Forelimb muscle (tissue), 1 donor: ENCODE results near the gene PTPRS. TPM values are rescaled to one million over a fixed set of nuclear protein-coding genes. Genes with fewer than 3 reads are reported as not detected.
"Not testable (repeated sequence)": the region's sequence is repeated elsewhere in the genome, so short reads cannot be mapped to it uniquely, and the experiment has no call there.

ENCODE experiments used
- DNase-seq: peaks from one replicate; pipeline ENCODE4 v3.0.0-alpha.2; 2013; ENCODE audit warnings: low read depth
- polyA plus RNA-seq: library from polyadenylated mRNA; unstranded; fragments of 120-200 nt; gene quantifications from one replicate; pipeline ENCODE4 v1.2.1, GENCODE V29; 2013; ENCODE audit not compliant: insufficient read length

The PTPRS gene
- polyA plus RNA-seq, 1 donor: 36.5 TPM

DNA sequence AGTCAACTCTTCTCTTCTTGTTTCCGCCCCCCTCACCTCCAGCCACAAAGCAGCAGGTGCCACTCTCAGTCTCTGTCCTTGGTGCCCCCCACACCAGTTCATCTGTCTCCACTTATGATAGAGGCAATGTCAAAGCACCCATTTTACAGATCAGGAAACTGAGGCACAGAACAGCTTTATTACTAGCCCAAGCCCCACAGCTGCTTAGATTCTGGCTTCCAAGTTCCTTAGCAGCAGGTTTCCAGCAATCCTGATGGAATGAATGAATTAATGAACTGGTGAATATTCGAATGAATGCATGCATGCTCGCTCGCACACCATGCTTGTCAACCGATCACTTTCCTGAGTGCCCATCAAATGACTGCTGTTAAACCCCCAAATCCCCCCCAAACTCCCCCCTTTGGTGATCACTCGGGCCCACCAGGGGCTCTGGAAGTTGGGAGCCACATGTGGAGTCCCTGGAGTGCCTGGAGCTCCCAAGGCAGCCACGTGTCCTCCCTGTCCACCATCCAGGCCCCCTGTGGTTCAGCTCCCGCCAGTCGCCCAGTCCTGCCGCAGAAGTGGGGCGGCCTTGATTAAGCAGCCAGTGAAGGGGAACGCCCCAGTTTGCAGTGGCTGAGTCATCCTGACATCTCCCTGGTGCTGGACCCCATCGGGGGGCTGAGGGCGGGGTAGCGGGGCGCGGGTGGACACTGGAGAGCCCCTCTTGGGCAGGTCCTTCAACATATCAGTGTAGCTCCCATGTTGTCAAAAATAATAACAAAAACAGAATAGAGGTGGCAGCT lies 6.8 kb downstream of the PTPRS start:
- DNase-seq: no peak

DNA sequence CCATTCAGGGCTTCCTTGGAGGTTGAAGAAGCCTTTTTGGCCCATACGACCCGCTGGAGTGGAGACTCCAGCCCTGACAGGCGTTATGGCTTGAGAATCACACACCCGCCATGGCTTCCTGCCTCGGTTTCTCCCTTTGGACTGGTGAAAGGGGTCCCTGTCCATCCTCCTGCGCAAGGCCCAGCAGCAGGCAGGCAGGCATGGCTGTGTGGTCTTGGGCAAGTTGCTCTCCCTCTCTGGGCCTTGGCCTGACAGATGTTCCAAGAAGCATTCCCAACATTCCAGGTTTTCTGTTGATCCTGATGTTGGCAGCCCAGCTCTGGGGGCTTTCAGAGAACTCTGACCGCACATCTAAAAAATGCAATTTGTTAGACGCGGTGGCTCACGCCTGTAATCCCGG lies 8.1 kb downstream of the PTPRS start:
- no peak for DNase-seq

DNA sequence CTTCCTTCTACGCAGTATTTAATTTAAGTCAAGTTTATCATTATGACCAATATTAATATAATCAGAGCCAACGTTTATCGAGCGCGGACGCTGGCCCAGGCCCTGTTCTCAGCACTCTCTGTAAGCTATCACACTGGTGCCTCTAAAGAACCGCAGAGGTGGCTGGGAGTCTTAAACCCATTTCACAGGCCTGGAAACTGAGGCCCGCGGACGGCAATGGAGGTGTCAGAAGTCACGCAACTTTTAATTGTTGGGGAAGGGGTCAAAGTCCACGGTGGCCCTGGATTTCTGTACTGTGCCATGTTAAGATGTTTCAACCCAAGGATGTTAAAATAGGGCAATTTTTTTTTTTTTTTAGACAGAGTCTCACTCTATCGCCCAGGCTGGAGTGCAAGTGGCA lies 8.8 kb downstream of the PTPRS start:
- DNase-seq: no peak

DNA sequence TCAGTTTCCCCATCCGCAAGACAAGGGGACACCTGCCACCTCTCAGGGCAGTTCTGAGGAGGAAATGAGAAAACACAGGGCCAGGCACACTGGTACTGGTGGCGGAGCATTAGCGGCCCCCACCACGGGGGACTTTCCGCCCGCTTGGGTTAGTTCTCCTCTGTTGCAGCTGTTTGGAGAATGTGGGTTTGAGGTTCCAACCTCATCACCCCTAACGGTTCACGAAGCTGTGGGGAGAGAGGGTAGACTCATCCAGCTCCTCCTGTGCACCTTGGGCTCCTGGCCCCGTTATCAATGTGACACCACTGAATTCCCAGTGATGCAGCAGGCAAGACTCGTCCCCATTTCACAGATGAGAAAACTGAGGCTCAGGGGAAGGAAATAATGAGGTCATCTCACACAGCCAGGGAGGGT lies 10.3 kb downstream of the PTPRS start:
- no peak for DNase-seq

DNA sequence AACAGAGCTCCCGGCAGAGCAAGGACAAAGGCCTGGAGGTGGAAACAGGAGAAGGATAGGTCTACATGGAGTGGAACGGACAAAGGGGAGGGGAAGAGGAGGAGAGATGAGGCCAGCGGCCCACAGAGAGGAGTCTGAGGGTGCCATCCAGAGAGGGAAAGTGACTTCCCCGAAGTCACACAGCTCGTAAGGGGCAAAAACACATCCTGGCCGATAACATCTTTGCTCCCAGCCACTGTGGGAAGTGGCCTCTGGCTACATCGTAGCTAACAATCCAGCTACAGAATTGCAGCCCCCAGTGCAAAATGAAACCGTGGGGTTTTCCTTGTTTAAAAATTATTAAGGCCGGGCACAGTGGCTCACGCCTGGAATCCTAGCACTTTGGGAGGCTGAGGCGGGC lies 11.5 kb downstream of the PTPRS start:
- no peak for DNase-seq

DNA sequence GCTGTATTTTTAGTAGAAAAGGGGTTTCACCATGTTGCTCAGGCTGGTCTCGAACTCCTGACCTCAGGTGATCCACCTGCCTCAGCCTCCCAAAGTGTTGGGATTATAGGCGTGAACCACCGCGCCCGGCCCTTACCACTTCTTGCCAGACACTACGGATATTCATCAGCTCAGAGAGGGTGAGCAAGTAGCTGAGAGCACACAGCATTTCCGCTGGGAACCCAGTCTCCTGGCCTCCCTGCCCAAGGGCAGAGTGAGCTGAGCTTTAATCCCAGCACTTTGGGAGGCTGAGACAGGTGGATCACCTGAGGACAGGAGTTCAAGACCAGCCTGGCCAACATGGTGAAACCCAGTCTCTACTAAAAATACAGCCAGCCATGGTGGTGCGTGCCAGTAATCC lies 12.2 kb downstream of the PTPRS start:
- DNase-seq: not testable (repeated sequence)

DNA sequence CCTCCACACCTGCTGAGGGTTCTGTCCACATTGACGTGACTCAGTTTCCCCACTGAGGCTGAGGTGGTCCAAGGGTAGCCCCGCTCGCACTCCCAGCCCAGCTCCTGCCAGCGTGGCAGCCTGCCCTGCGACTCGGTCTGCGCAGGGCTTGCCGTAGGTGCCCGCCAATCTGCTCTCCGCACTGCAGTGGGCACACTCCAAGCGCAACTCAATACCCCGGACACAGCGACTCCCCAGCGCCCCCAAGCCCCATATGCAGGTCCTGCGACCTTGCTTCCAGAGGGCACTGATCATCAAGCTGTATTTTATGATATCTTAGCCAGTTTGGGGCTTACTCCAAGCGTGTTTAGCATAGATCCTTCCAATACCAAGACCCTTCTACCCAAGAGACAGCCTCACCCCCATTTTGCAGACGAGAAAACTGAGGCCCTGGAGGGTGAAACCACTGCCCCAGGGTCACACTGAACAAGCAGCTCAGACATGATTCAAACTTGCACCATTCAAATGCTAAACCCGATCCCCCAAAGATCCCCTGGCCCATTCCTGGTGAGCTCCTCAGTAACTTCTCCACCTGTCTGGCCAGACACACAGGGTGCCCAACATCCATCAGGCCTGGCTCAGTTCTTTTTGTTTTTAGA lies 13.5 kb downstream of the PTPRS start:
- DNase-seq: no peak

DNA sequence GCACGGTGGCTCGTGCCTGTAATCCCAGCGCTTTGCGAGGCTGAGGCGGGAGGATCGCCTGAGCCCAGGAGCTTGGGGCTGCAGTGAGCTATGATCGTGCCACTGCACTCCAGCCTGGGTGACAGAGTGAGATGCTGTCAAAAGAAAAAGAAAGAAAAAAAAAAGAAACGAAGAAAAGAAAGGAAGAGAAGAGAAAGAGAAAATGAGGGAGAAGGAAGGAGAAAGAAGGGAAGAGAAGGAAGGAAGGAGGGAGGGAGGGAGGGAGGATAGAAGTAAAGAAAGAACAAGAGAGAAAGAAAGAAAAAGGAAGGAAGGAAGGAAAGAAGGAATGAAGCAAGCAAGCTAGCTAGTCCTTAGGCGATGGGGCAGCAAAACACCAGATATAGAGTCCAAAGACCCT lies 14.1 kb downstream of the PTPRS start:
- DNase-seq: no peak

DNA sequence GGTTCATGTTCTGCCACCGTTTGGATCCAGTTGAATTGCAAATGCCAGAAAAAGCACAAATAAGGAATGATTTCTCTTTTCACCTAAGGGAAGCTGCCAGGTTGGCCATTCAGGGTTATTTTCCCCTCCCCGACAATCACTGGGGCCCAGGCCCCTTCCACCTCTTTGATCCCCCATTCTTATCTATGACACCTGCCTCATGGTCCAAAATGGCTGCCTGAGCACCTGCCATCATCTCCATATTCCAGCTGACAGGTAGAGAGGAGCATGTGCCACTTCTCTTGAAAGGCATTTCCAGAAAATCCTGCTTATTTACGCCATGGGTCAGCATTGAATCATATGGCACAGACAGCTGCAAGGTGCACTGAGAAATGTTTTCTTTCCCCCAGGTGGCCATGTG lies 15.7 kb downstream of the PTPRS start:
- DNase-seq: no peak

DNA sequence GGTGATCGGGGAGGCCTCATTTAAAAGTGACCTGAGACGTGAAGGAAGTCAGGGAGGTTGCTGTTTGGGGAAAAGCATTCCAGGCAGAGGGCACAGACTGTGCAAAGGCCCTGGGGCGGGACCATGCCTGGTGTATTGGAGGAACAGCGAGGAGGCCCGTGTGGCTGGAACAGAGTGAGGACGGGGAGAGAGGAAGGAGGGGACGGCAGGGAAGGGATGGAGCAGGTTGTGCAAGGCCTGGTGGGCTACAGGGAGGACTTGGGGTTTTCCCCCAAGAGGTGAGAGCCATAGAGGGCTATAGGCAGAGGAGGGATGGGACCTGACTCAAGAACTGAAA lies 17.2 kb downstream of the PTPRS start:
- DNase-seq: no peak

DNA sequence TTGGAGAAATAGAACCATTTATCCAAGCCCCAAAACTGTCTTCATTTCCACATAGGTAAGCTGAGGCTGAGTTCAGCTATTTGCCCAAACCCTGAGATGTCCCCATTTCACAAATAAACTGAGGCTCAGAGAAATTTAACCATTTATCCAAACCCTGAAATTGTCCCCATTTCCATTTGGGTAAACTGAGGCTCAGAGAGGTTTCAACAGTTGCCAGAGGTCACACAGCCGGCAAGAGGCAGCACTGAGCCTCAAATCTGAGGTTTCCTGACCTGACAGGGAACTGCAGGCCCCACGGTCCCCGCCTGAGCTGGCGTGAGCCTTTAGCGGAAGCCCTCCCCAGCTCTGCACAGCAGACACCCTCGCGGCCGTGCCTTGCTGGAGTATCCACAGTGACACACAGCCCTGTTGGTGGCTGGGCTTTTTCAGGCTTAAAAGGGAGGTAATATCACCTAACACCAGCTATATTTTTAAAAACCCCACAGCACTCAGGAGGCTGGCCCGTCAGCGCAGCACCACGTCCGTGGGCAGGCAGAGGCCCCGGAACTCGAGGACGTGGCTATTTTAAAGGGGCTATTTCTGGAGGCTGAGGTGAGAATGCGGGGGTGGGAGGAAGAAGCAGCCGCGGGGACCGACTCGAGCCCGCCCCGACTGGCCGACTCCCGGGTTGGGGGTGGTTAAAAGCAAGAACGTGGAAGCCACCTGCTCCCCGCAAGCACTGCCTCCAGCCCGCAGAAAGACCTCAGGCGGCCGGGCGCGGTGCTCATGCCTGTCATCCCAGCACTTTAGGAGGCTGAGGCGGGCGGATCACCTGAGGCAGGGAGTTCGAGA lies 18.5 kb downstream of the PTPRS start:
- no peak for DNase-seq

DNA sequence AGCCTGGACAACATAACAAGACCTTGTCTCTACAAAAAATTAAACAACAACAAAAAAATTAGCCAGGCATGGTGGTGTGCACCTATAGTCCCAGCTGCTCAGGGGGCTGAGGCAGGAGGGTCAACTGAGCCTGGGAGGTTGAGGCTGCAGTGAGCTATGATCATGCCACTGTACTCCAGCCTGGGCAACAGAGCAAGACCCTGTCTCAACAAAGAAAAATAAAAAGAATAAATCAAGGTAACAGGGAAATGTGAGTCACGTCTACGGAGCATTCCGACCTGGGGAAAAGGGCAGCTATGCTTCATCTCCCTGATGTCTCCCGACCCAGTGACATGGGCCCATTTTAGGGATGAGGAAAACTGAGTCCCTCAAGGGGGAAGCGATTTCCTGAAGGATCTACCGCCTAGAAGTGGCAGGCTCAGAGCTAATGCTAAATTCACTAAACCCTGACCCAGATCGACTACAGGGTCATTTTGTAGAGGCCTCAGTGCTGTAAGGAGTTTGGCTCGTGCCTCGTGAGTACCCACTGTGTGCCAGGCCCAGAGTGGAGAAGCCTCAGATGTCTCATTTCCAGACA lies 19.5 kb downstream of the PTPRS start:
- DNase-seq: no peak

DNA sequence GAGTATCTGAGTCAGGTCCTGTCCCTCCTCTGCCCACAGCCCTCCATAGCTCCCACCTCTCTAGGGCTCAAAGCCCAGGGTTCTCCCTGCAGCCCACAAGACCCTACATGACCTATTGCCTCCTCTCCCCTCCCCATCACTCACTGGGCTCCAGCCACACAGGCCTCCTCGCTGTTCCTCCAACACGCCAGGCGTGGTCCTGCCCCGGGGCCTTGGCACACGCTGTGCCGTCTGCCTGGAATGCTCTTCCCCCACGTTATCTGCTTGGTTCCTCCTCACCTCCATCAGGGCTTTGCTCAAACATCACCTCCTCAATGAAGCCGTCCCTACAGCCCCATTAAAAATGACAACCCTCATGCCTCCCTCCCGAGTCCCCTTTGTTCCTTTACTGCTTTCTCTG lies 21.1 kb downstream of the PTPRS start:
- DNase-seq: no peak

DNA sequence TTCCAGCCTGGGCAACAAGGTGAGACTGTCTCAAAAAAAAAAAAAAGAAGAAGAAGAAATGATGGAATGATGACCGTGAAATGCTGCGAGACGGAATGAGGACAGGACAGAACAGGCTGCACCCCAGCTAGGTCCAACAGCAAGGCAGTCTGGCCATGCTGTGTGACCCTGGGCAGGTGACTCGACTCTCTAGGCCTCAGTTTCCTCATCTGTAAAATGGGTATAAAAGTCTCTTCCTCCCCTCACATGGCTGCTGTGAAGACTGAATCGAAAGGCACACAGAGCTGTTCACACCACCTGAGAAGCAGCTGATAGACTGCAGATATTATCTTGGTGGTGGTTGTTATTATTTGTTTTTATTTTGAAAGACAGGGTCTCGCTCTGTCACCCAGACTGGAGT lies 22.3 kb downstream of the PTPRS start:
- DNase-seq: no peak

DNA sequence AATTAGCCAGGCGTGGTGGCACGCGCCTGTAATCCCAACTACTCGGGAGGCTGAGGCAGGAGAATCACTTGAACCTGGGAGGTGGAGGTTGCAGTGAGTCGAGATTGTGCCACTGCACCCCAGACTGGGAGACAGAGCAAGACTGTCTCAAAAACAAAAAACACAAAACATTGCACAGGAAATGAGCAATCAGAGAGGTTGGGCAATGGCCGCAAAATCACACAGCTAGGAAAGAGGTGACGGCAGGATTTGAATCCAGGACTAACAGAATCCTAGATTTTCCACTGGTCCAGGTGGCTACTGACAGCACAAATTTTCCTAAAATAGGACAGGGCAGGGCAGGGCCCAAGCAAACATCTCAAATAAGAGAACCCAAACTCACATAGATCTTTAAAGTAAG lies 23.3 kb downstream of the PTPRS start:
- no peak for DNase-seq

DNA sequence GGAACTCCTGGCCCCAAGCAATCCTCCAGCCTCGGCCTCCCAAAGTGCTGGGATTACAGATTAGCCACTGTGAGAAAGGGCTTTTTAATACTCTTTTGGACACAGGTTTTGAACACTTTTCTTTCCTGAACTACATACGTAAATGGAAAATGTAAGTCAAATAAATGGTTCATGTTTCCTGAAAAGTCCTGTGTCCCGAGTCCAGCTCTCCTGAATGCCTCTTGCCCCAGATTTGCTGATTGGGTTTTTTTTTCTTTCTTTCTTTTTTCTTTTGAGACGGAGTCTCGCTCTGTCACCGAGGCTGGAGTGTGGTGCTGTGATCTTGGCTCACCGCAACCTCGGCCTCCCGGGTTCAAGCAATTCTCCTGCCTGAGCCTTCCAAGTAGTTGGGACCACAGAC lies 24.5 kb downstream of the PTPRS start:
- no peak for DNase-seq

DNA sequence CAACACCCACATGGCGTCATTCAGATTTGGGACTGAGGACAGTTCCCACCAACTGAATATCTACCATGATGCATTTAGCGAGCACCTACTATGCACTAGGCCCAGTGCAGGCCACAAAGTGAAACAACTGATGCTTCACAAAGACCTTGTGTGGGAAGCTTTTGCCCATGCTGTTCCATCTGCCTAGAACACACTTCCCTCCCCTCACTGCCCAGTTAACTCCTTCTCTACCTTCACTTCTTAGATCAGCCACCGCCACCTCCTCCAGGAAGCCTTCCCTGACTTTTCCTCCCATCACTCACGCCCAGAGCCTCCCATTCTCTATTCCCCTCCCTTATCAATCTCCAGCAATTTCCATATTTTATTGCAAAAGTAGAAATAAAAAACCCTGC lies 25.7 kb downstream of the PTPRS start:
- DNase-seq: no peak

DNA sequence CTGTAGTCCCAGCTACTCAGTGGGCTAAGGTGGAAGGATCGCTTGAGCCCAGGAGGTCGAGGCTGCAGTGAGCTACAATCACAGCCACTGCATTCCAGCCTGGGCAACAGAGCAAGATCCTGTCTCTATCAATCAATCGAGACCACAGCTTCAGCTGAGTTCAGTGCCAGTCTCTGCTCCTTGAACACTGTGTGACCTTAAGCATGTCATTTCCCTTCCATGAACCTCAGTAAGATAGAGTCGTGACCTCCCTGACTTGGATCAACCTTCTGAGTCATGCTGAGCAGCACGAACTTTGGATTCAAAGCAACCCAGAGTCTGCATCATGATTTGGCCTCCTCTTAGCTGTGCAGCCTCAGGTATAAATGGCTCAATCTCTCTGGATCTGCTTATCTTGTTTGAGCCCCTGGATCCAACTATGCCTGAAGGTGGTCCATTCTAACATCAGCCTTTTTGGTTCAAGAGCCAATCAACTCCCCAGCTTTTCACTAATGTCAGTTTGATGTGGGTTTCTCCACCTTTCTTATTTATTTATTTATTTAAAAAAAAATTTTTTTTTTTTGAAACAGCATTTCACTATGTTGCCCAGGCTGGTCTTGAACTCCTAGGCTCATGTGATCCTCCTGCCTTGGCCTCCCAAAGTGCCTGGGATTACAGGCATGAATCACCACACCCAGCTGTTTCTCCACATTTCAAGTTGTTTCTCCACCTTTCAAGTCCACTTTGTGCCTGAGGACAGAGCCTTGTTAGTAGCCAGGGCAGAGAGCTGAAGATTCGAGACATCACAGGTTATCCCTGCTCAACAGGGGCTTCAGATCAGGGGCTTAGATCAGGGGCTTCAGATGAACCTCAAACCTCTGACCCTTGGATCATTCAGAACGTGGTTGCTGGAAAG lies 26.4 kb downstream of the PTPRS start:
- DNase-seq: no peak

DNA sequence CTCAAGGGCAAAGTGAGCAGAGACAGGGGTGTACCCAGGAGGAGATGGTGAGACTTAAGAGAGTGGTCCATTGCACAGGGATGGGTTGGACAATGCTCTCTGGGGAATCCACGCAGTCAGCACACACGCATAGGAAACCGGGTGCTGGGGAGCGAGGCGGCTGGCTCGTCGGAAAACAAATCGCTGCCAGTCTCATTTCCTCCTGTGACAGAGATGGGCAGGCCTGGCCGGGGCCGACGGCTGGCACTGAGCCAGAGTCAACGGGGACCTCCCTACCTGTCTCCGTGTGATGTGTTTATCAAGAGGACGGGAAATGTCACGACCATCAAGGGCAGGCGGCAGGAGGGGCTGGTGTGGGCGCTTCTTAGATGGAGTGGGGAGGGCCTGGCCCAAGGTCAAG lies 27.3 kb downstream of the PTPRS start:
- no peak for DNase-seq

DNA sequence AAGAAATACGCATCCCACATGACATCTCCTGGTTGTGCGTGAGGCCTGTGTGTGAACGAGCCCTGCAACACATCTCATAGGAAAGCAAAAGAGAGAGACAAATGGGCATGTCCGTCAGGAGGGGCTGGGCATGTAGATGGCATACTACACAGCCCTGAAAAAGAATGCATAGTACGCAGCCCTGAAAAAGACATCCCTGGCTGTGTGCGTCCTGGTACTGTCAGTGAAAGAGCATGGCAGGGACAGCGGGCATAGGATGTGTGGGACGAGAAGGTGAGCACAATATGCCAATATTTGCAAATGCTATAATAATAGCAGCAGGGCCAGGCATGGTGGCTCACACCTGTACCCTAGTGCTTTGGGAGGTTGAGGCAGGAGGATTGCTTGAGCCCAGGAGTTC lies 28.6 kb downstream of the PTPRS start:
- no peak for DNase-seq

DNA sequence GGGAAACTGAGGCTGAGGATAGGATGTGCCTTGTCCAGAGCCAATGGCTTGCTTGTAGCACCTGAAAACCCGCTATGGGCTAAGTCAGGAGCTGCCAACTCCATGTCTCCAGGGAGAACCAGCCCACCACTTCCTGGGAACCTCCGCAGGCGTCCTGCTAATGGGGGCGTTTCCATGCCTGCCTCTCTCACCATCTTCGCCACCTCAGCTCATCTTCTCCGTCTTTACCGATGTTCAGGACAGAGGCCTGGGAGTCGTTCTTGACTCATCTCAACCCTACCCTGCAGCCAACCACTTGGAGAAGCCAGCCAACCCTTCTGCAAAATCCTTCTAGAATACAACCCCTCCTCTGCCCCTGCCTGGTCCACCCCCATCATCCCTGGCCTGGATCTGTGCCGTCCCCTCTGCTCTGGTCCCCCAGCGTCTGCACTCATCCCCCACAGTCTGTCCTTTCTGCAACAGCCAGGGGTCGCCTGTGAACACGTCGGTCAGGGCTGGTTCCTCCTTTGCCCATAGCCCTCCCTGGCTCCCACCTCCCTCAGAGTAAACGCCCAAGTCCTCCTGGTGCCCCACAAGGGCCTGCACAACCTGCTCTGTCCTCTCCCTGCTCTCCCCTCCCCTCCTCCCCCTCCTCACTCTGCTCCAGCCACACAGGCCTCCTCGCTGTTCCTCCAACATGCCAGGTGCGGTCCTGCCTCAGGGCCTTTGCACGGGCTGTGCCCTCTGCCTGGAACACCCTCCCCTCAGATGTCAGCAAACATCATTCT lies 31.0 kb downstream of the PTPRS start:
- no peak for DNase-seq
